Measurements from ENCODE around the gene FAM20C. TPM values are rescaled to one million over a fixed set of nuclear protein-coding genes. Genes with fewer than 3 reads are reported as not detected.
"Not testable (repeated sequence)": the region's sequence is repeated elsewhere in the genome, so short reads cannot be mapped to it uniquely, and the experiment has no call there.

Gene FAM20C
- total RNA-seq, 1 donor from 2014 or later: 32.9 TPM

- H3K9me3 Mint-ChIP-seq (ENCODE audit: low read depth): no peaks in the 10 kb centered on the region
- peaks cover 48% of the 10 kb centered on the region for H3K27me3 Mint-ChIP-seq
- peaks cover 2% of the 10 kb centered on the region for H3K4me1 Mint-ChIP-seq (ENCODE audit: low read depth)
- H3K36me3 Mint-ChIP-seq (ENCODE audit: insufficient read depth): no peaks in the 10 kb centered on the region
- no peak for DNase-seq (ENCODE audit: low spot score, unreplicated experiment)
- no peak for TF ChIP-seq CTCF (IDR thresholded peaks at IDR 0.05; ENCODE audit: unreplicated experiment)
- no peak overlapping the region for H3K4me3 Mint-ChIP-seq (ENCODE audit: low read depth)
- H3K27ac Mint-ChIP-seq: no peak overlapping the region
These were observed 103.1 kb downstream of the FAM20C start for GRCh38 chr7:295155-296154.

GRCh38 chr7:296373-296945 lies 104.1 kb downstream of the FAM20C start:
- Mint-ChIP-seq H3K4me3 (ENCODE audit: low read depth) (no peak overlapping the region), H3K36me3 (ENCODE audit: insufficient read depth) (no peaks in the 10 kb centered on the region), H3K27ac (no peak overlapping the region), H3K4me1 (ENCODE audit: low read depth) (peaks cover 2% of the 10 kb centered on the region), H3K9me3 (ENCODE audit: low read depth) (no peaks in the 10 kb centered on the region), H3K27me3 (peaks cover 45% of the 10 kb centered on the region)
- no peak for TF ChIP-seq CTCF (IDR thresholded peaks at IDR 0.05; ENCODE audit: unreplicated experiment)
- no peak for DNase-seq (ENCODE audit: low spot score, unreplicated experiment)

GRCh38 chr7:297141-297540 lies 104.8 kb downstream of the FAM20C start:
- not testable (repeated sequence) for H3K4me3 Mint-ChIP-seq (ENCODE audit: low read depth); H3K4me1 Mint-ChIP-seq (ENCODE audit: low read depth); H3K27ac Mint-ChIP-seq; DNase-seq (ENCODE audit: low spot score, unreplicated experiment); H3K36me3 Mint-ChIP-seq (ENCODE audit: insufficient read depth); H3K9me3 Mint-ChIP-seq (ENCODE audit: low read depth)
- H3K27me3 Mint-ChIP-seq: peaks cover 38% of the 10 kb centered on the region

- no peak overlapping the region for H3K4me3 Mint-ChIP-seq (ENCODE audit: low read depth)
- no peak for DNase-seq (ENCODE audit: low spot score, unreplicated experiment)
- no peak for TF ChIP-seq CTCF (IDR thresholded peaks at IDR 0.05; ENCODE audit: unreplicated experiment)
These were observed 105.4 kb downstream of the FAM20C start for GRCh38 chr7:297611-298374.

GRCh38 chr7:298375-298702 lies 106.0 kb downstream of the FAM20C start:
- H3K27me3 Mint-ChIP-seq: peaks cover 26% of the 10 kb centered on the region

More at GRCh38 chr7:297611-298374, 105.4 kb downstream of the FAM20C start:
- Mint-ChIP-seq H3K27me3 (peaks cover 32% of the 10 kb centered on the region), H3K4me1 (ENCODE audit: low read depth) (peaks cover 2% of the 10 kb centered on the region), H3K27ac (no peak overlapping the region), H3K36me3 (ENCODE audit: insufficient read depth) (no peaks in the 10 kb centered on the region), H3K9me3 (ENCODE audit: low read depth) (no peaks in the 10 kb centered on the region)

More at GRCh38 chr7:298375-298702, 106.0 kb downstream of the FAM20C start:
- Mint-ChIP-seq H3K4me1 (ENCODE audit: low read depth) (peaks cover 2% of the 10 kb centered on the region), H3K9me3 (ENCODE audit: low read depth) (no peaks in the 10 kb centered on the region), H3K4me3 (ENCODE audit: low read depth) (no peak overlapping the region), H3K36me3 (ENCODE audit: insufficient read depth) (no peaks in the 10 kb centered on the region), H3K27ac (no peak overlapping the region)
- no peak for TF ChIP-seq CTCF (IDR thresholded peaks at IDR 0.05; ENCODE audit: unreplicated experiment)
- DNase-seq (ENCODE audit: low spot score, unreplicated experiment): no peak

All from progenitor cell of endocrine pancreas (in vitro differentiated cells).